ENCODE results near the gene WNT2B. TPM values are rescaled to one million over a fixed set of nuclear protein-coding genes. Genes with fewer than 3 reads are reported as not detected.

The WNT2B gene
- total RNA-seq, 2 donors from 2014 or later = 10.0 to 15.4 TPM

DNA sequence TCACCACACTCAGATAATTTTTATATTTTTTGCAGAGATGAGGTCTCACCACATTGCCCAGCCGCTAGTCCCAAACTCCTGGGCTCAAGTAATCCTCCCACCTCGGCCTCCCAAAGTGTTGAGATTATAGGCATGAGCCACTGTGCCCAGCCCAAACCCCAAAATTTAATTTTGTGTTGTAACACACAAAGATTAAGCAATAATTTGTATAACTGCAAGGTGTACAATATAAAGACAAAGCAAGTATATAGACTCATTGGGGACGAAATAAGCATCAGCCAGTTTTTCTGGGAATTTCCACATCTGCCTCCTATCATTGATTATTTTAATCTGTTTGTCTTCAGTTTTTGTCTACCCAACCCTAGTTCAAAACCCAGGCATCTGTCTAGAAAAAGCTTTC is 67.5 kb downstream of the WNT2B start:
- TF ChIP-seq, protein P1, sequence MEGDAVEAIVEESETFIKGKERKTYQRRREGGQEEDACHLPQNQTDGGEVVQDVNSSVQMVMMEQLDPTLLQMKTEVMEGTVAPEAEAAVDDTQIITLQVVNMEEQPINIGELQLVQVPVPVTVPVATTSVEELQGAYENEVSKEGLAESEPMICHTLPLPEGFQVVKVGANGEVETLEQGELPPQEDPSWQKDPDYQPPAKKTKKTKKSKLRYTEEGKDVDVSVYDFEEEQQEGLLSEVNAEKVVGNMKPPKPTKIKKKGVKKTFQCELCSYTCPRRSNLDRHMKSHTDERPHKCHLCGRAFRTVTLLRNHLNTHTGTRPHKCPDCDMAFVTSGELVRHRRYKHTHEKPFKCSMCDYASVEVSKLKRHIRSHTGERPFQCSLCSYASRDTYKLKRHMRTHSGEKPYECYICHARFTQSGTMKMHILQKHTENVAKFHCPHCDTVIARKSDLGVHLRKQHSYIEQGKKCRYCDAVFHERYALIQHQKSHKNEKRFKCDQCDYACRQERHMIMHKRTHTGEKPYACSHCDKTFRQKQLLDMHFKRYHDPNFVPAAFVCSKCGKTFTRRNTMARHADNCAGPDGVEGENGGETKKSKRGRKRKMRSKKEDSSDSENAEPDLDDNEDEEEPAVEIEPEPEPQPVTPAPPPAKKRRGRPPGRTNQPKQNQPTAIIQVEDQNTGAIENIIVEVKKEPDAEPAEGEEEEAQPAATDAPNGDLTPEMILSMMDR (IDR thresholded peaks at IDR 0.05) = no peak
- Histone ChIP-seq H3K27me3 (replicated peaks; ENCODE audit: insufficient read depth) (no peaks in the 10 kb centered on the region), H3K9me3 (no peaks in the 10 kb centered on the region), H3K36me3 (peaks cover 31% of the 10 kb centered on the region), H3K4me1 (ENCODE audit: control insufficient read depth in 1 of 2, low read depth in 2 of 2) (no peaks in the 10 kb centered on the region), H3K27ac (no peak overlapping the region), H3K4me3 (no peak overlapping the region)
- ATAC-seq (ENCODE audit: insufficient number of reproducible peaks, low FRiP score, low read depth) = no peak
- no peak for DNase-seq (ENCODE audit: low spot score)

Other genes with a start within 250 kb of the WNT2B start
- gene CTTNBP2NL, start 112.8 kb upstream of the WNT2B start, total RNA-seq = 10 to 100 TPM; 32.5 to 66.5 TPM
- 10 to 100 TPM; 20.3 to 32.2 TPM for gene ST7L, start 110.2 kb downstream of the WNT2B start, total RNA-seq
- gene CAPZA1, start 110.9 kb downstream of the WNT2B start, total RNA-seq = 100 to 1,000 TPM in 1 of 2 donors, 10 to 100 TPM in 1; 87.3 to 144 TPM
- gene MOV10, start 165.7 kb downstream of the WNT2B start, total RNA-seq = 10 to 100 TPM; 28.3 to 31.9 TPM
- 100 to 1,000 TPM; 297 to 378 TPM for gene RHOC, start 198.2 kb downstream of the WNT2B start, total RNA-seq
- 1 to 10 TPM; 2.3 to 2.7 TPM for gene PPM1J, start 206.4 kb downstream of the WNT2B start, total RNA-seq